Measurements from ENCODE around the gene OR51M1.

- no peak for TF ChIP-seq CTCF (IDR thresholded peaks at IDR 0.05)
- no peak for TF ChIP-seq POLR2A (IDR thresholded peaks at IDR 0.05)
- TF ChIP-seq POLR2AphosphoS5 (IDR thresholded peaks at IDR 0.05) = no peak
Measured at GRCh38 chr11:5339771-5340322, 43.8 kb upstream of the OR51M1 start.
